SK-N-MC (cell line): ENCODE data around the gene WDR26.
"Not testable (repeated sequence)": the region's sequence is repeated elsewhere in the genome, so short reads cannot be mapped to it uniquely, and the experiment has no call there.

ENCODE experiments used
- EZH2 ChIP-seq: fragments of 200-600 bp; sonication (generic); IDR thresholded peaks from one replicate; pipeline ENCODE4 v1.6.1; 2017; ENCODE audit warnings: antibody characterized with exemption
- POLR2AphosphoS5 ChIP-seq: IDR thresholded peaks from 2 replicates; pipeline ENCODE4 v1.6.1; 2012; ENCODE audit warnings: mild to moderate bottlenecking, low read depth, low read length, borderline replicate concordance

DNA sequence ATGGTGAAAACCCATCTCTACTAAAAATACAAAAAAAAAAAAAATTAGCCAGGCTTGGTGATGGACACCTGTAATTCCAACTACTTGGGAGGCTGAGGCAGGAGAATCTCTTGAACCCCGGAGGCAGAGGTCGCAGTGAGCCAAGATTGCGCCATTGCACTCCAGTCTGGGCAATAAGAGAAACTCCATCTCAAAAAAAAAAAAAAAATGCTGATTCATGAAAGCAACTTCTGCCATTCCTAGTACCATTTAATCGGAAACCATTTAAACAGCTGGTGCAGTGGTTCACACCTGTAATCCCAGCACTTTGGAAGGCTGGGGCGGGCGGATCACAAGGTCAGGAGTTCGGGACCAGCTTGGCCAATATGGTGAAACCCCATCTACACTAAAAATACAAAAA lies 5.9 kb downstream of the WDR26 start:
- not testable (repeated sequence) for TF ChIP-seq EZH2, POLR2AphosphoS5
